Measurements from ENCODE around the gene RRP8. TPM values are rescaled to one million over a fixed set of nuclear protein-coding genes. Genes with fewer than 3 reads are reported as not detected.

The RRP8 gene
- total and polyA plus RNA-seq, 10 donors, result 17.0 to 28.4 (median 23.6) TPM

- H3K36me3 ChIP-seq, result peaks cover 0 to 26% (median 0%) of the 10 kb centered on the region in 6 donors
- no peak overlapping the region for H3K27ac ChIP-seq
- DNase-seq, result no peak
- intact Hi-C loops (cut with DNase I; ENCODE audit: low total_unique reads), result no loop called here
- no peaks in the 10 kb centered on the region for H3K4me1 ChIP-seq
- no peaks in the 10 kb centered on the region for H3K27me3 ChIP-seq (replicated peaks in 1 of 7)
- 93 to 100% (median 94%) methylated on average over 1 of the region's 1 CpG for WGBS, 5 donors
- peaks cover 0 to 36% (median 28%) of the 10 kb centered on the region in 8 donors for H3K9me3 ChIP-seq
- no peak overlapping the region for H3K4me3 ChIP-seq
- no peak for TF ChIP-seq POLR2A (IDR thresholded peaks at IDR 0.05)
- TF ChIP-seq POLR2AphosphoS5 (IDR thresholded peaks at IDR 0.05), result no peak
- TF ChIP-seq CTCF (IDR thresholded peaks at IDR 0.05 in 8 of 11, conservative IDR thresholded peaks at IDR 0.05 in 3 of 11), result no peak
These were observed 19.8 kb downstream of the RRP8 start for GRCh38 chr11:6583584-6583983.

GRCh38 chr11:6579681-6580080, 23.7 kb downstream of the RRP8 start:
- no peak for DNase-seq
- WGBS, 5 donors, result 90 to 100% (median 93%) methylated on average over 2 of the region's 2 CpGs
- no peaks in the 10 kb centered on the region for H3K27me3 ChIP-seq (replicated peaks in 1 of 7)
- peaks cover 0 to 32% (median 25%) of the 10 kb centered on the region in 8 donors for H3K9me3 ChIP-seq
- no peak overlapping the region for H3K27ac ChIP-seq
- intact Hi-C loops (cut with DNase I; ENCODE audit: low total_unique reads), result no loop called here
- peaks cover 10 to 22% (median 13%) of the 10 kb centered on the region in 6 donors for H3K4me1 ChIP-seq
- peaks cover 0 to 10% (median 0%) of the 10 kb centered on the region in 6 donors for H3K36me3 ChIP-seq
- H3K4me3 ChIP-seq, result no peak overlapping the region
- no peak for TF ChIP-seq POLR2A (IDR thresholded peaks at IDR 0.05)
- TF ChIP-seq CTCF (IDR thresholded peaks at IDR 0.05 in 8 of 11, conservative IDR thresholded peaks at IDR 0.05 in 3 of 11), result no peak
- TF ChIP-seq POLR2AphosphoS5 (IDR thresholded peaks at IDR 0.05), result no peak

- H3K4me3 ChIP-seq, result no peak overlapping the region
- H3K36me3 ChIP-seq, result peaks cover 0 to 10% (median 0%) of the 10 kb centered on the region in 6 donors
- H3K9me3 ChIP-seq, result peaks cover 0 to 16% (median 9%) of the 10 kb centered on the region in 8 donors
- intact Hi-C loops (cut with DNase I; ENCODE audit: low total_unique reads), result no loop called here
- no peak overlapping the region for H3K27ac ChIP-seq
- H3K4me1 ChIP-seq, result peaks cover 10 to 22% (median 13%) of the 10 kb centered on the region in 6 donors
- H3K27me3 ChIP-seq (replicated peaks in 1 of 7), result no peaks in the 10 kb centered on the region
- 86 to 100% (median 90%) methylated on average over 1 of the region's 1 CpG for WGBS, 5 donors
- no peak for DNase-seq
- TF ChIP-seq POLR2AphosphoS5 (IDR thresholded peaks at IDR 0.05), result no peak
- TF ChIP-seq POLR2A (IDR thresholded peaks at IDR 0.05), result no peak
- no peak for TF ChIP-seq CTCF (IDR thresholded peaks at IDR 0.05 in 8 of 11, conservative IDR thresholded peaks at IDR 0.05 in 3 of 11)
These were observed 25.3 kb downstream of the RRP8 start for GRCh38 chr11:6578134-6578533.

- TF ChIP-seq POLR2A (IDR thresholded peaks at IDR 0.05) (no peak), POLR2AphosphoS5 (IDR thresholded peaks at IDR 0.05) (peak in 1 of 3 donors; percentile 28)
- peaks cover 0 to 10% (median 0%) of the 10 kb centered on the region in 6 donors for H3K36me3 ChIP-seq
- WGBS, 5 donors, result 20 to 37% (median 29%) methylated on average over 5 to 6 of the region's 6 CpGs
- H3K4me3 ChIP-seq, result no peak overlapping the region
- H3K9me3 ChIP-seq, result peaks cover 0 to 2% (median 0%) of the 10 kb centered on the region in 8 donors
- no peak for DNase-seq
- no peaks in the 10 kb centered on the region for H3K27me3 ChIP-seq (replicated peaks in 1 of 7)
- peaks cover 10 to 22% (median 13%) of the 10 kb centered on the region in 6 donors for H3K4me1 ChIP-seq
- intact Hi-C loops (cut with DNase I; ENCODE audit: low total_unique reads), result no loop called here
- peak overlapping the region in 6 of 8 donors; percentile 21 to 74 (median 52) for H3K27ac ChIP-seq
These were observed 26.7 kb downstream of the RRP8 start for GRCh38 chr11:6576471-6577373.
